ENCODE data around the gene MTPN. TPM values are rescaled to one million over a fixed set of nuclear protein-coding genes. Genes with fewer than 3 reads are reported as not detected.
A peak's percentile ranks its signal among the peaks of the same experiment; 100 is the strongest.

MTPN gene
- polyA plus RNA-seq (2013, experiment 1 of 4): 148 TPM
- 160 TPM for polyA plus RNA-seq (2013, experiment 2 of 4)
- polyA plus RNA-seq (2013, experiment 3 of 4): 121 TPM
- polyA plus RNA-seq (2013, experiment 4 of 4): 128 TPM

- Histone ChIP-seq H3K27ac (ENCODE audit: insufficient read depth, low read depth, low read length, poor library complexity, severe bottlenecking) (no peak within 1 kb of the TSS), H3K9me3 (ENCODE audit: control insufficient read depth, low read length) (no peaks in the 10 kb centered on the region), H3K4me1 (ENCODE audit: control insufficient read depth, insufficient read depth, low read length) (peaks cover 5% of the 10 kb centered on the region), H3K36me3 (ENCODE audit: control insufficient read depth, insufficient read depth, low read length) (no peaks in the 10 kb centered on the region), H3K27me3 (ENCODE audit: control insufficient read depth, insufficient read depth, low read length, poor library complexity, severe bottlenecking) (no peaks in the 10 kb centered on the region), H3K4me3 (ENCODE audit: insufficient read depth, low read depth, low read length) (peak within 1 kb of the TSS; percentile 62)
- 0 to 2% methylated on average over 45 of the region's 47 CpGs for WGBS, 2 experiments
Measured at GRCh38 chr7:135977007-135977741, at the start of gene MTPN. TSS of gene MTPN (minus strand) at chr7:135977359. CDS start at chr7:135977100, 259 bp downstream.

GRCh38 chr7:136026209-136026608 is 49.0 kb upstream of the MTPN start:
- H3K4me3 ChIP-seq (ENCODE audit: insufficient read depth, low read depth, low read length): no peak overlapping the region
- WGBS, 2 experiments: 85 to 92% methylated on average over 2 of the region's 2 CpGs
- no peaks in the 10 kb centered on the region for H3K9me3 ChIP-seq (ENCODE audit: control insufficient read depth, low read length)
- H3K27me3 ChIP-seq (ENCODE audit: control insufficient read depth, insufficient read depth, low read length, poor library complexity, severe bottlenecking): no peaks in the 10 kb centered on the region
- no peaks in the 10 kb centered on the region for H3K4me1 ChIP-seq (ENCODE audit: control insufficient read depth, insufficient read depth, low read length)
- no peaks in the 10 kb centered on the region for H3K36me3 ChIP-seq (ENCODE audit: control insufficient read depth, insufficient read depth, low read length)
- no peak overlapping the region for H3K27ac ChIP-seq (ENCODE audit: insufficient read depth, low read depth, low read length, poor library complexity, severe bottlenecking)

- Histone ChIP-seq H3K27ac (ENCODE audit: insufficient read depth, low read depth, low read length, poor library complexity, severe bottlenecking) (no peak overlapping the region), H3K4me1 (ENCODE audit: control insufficient read depth, insufficient read depth, low read length) (no peaks in the 10 kb centered on the region), H3K9me3 (ENCODE audit: control insufficient read depth, low read length) (no peaks in the 10 kb centered on the region), H3K36me3 (ENCODE audit: control insufficient read depth, insufficient read depth, low read length) (no peaks in the 10 kb centered on the region), H3K27me3 (ENCODE audit: control insufficient read depth, insufficient read depth, low read length, poor library complexity, severe bottlenecking) (no peaks in the 10 kb centered on the region), H3K4me3 (ENCODE audit: insufficient read depth, low read depth, low read length) (no peak overlapping the region)
- 92 to 99% methylated on average over 2 of the region's 2 CpGs for WGBS, 2 experiments
Measured at GRCh38 chr7:136023134-136023869, 46.1 kb upstream of the MTPN start.

- WGBS, 2 experiments: 91 to 96% methylated on average over 1 of the region's 1 CpG
- Histone ChIP-seq H3K27ac (ENCODE audit: insufficient read depth, low read depth, low read length, poor library complexity, severe bottlenecking) (no peak overlapping the region), H3K9me3 (ENCODE audit: control insufficient read depth, low read length) (no peaks in the 10 kb centered on the region), H3K4me3 (ENCODE audit: insufficient read depth, low read depth, low read length) (no peak overlapping the region), H3K36me3 (ENCODE audit: control insufficient read depth, insufficient read depth, low read length) (no peaks in the 10 kb centered on the region), H3K4me1 (ENCODE audit: control insufficient read depth, insufficient read depth, low read length) (no peaks in the 10 kb centered on the region), H3K27me3 (ENCODE audit: control insufficient read depth, insufficient read depth, low read length, poor library complexity, severe bottlenecking) (no peaks in the 10 kb centered on the region)
Measured at GRCh38 chr7:136020556-136020955, 43.4 kb upstream of the MTPN start.

- WGBS, 2 experiments: 86 to 93% methylated on average over 2 of the region's 2 CpGs
- Histone ChIP-seq H3K36me3 (ENCODE audit: control insufficient read depth, insufficient read depth, low read length) (no peaks in the 10 kb centered on the region), H3K27me3 (ENCODE audit: control insufficient read depth, insufficient read depth, low read length, poor library complexity, severe bottlenecking) (no peaks in the 10 kb centered on the region), H3K4me1 (ENCODE audit: control insufficient read depth, insufficient read depth, low read length) (no peaks in the 10 kb centered on the region), H3K9me3 (ENCODE audit: control insufficient read depth, low read length) (no peaks in the 10 kb centered on the region), H3K4me3 (ENCODE audit: insufficient read depth, low read depth, low read length) (no peak overlapping the region), H3K27ac (ENCODE audit: insufficient read depth, low read depth, low read length, poor library complexity, severe bottlenecking) (no peak overlapping the region)
Measured at GRCh38 chr7:136018104-136018503, 40.9 kb upstream of the MTPN start.

- Histone ChIP-seq H3K27ac (ENCODE audit: insufficient read depth, low read depth, low read length, poor library complexity, severe bottlenecking) (no peak overlapping the region), H3K4me3 (ENCODE audit: insufficient read depth, low read depth, low read length) (no peak overlapping the region), H3K4me1 (ENCODE audit: control insufficient read depth, insufficient read depth, low read length) (no peaks in the 10 kb centered on the region), H3K9me3 (ENCODE audit: control insufficient read depth, low read length) (no peaks in the 10 kb centered on the region), H3K36me3 (ENCODE audit: control insufficient read depth, insufficient read depth, low read length) (no peaks in the 10 kb centered on the region), H3K27me3 (ENCODE audit: control insufficient read depth, insufficient read depth, low read length, poor library complexity, severe bottlenecking) (no peaks in the 10 kb centered on the region)
- 80 to 93% methylated on average over 3 to 5 of the region's 5 CpGs for WGBS, 2 experiments
Measured at GRCh38 chr7:136016649-136017395, 39.7 kb upstream of the MTPN start.

GRCh38 chr7:136015638-136016037 is 38.5 kb upstream of the MTPN start:
- H3K4me3 ChIP-seq (ENCODE audit: insufficient read depth, low read depth, low read length): no peak overlapping the region
- whole genome bisulfite sequencing, 2 experiments: 73 to 86% methylated on average over 1 of the region's 1 CpG
- no peaks in the 10 kb centered on the region for H3K4me1 ChIP-seq (ENCODE audit: control insufficient read depth, insufficient read depth, low read length)
- H3K36me3 ChIP-seq (ENCODE audit: control insufficient read depth, insufficient read depth, low read length): no peaks in the 10 kb centered on the region
- H3K27ac ChIP-seq (ENCODE audit: insufficient read depth, low read depth, low read length, poor library complexity, severe bottlenecking): no peak overlapping the region
- H3K9me3 ChIP-seq (ENCODE audit: control insufficient read depth, low read length): no peaks in the 10 kb centered on the region
- no peaks in the 10 kb centered on the region for H3K27me3 ChIP-seq (ENCODE audit: control insufficient read depth, insufficient read depth, low read length, poor library complexity, severe bottlenecking)

- Histone ChIP-seq H3K4me1 (ENCODE audit: control insufficient read depth, insufficient read depth, low read length) (no peaks in the 10 kb centered on the region), H3K9me3 (ENCODE audit: control insufficient read depth, low read length) (no peaks in the 10 kb centered on the region), H3K36me3 (ENCODE audit: control insufficient read depth, insufficient read depth, low read length) (no peaks in the 10 kb centered on the region), H3K27ac (ENCODE audit: insufficient read depth, low read depth, low read length, poor library complexity, severe bottlenecking) (no peak overlapping the region), H3K27me3 (ENCODE audit: control insufficient read depth, insufficient read depth, low read length, poor library complexity, severe bottlenecking) (no peaks in the 10 kb centered on the region), H3K4me3 (ENCODE audit: insufficient read depth, low read depth, low read length) (no peak overlapping the region)
- no CpG with 5 or more reads among the region's 3 CpGs for WGBS, 2 experiments
Measured at GRCh38 chr7:136014659-136015058, 37.5 kb upstream of the MTPN start.

- Histone ChIP-seq H3K4me3 (ENCODE audit: insufficient read depth, low read depth, low read length) (no peak overlapping the region), H3K27ac (ENCODE audit: insufficient read depth, low read depth, low read length, poor library complexity, severe bottlenecking) (no peak overlapping the region), H3K27me3 (ENCODE audit: control insufficient read depth, insufficient read depth, low read length, poor library complexity, severe bottlenecking) (no peaks in the 10 kb centered on the region), H3K9me3 (ENCODE audit: control insufficient read depth, low read length) (no peaks in the 10 kb centered on the region), H3K4me1 (ENCODE audit: control insufficient read depth, insufficient read depth, low read length) (no peaks in the 10 kb centered on the region), H3K36me3 (ENCODE audit: control insufficient read depth, insufficient read depth, low read length) (no peaks in the 10 kb centered on the region)
- WGBS, 2 experiments: 91 to 96% methylated on average over 6 to 8 of the region's 8 CpGs
Measured at GRCh38 chr7:136012238-136012637, 35.1 kb upstream of the MTPN start.

All from ectodermal cell (in vitro differentiated cells).